GM12891 (cell line): ENCODE data around the gene BCR.

Experiments
- POLR2A ChIP-seq: IDR thresholded peaks from 2 replicates; pipeline ENCODE4 v1.6.1; 2011; ENCODE audit warnings: low read depth, low read length, control low read depth
- POLR2AphosphoS5 ChIP-seq: IDR thresholded peaks from 2 replicates; pipeline ENCODE4 v1.6.1; 2011; ENCODE audit warnings: low read depth, low read length, control low read depth
- SPI1 ChIP-seq: IDR thresholded peaks from 2 replicates; pipeline ENCODE4 v1.6.1; 2011; ENCODE audit warnings: low read depth, low read length, control low read depth
- TAF1 ChIP-seq: IDR thresholded peaks from 2 replicates; pipeline ENCODE4 v1.6.1; 2011; ENCODE audit warnings: low read depth, low read length, control low read depth

DNA sequence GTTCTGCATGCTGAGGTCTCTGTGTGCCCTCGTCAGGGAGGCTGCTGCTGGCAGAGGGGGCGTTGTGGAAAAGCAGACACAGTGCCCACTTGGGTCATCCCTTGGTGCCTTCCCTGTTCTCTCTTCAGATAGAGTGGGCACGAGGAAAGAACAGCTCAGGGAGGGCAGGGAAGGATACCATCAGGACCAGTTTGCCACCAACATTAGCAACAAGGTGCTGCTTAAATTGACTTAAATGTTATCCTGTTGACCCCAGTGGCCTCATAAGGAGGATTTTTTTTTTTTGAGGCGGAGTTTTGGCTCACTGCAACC is 91.2 kb downstream of the BCR start:
- no peak for TF ChIP-seq POLR2A
- no peak for TF ChIP-seq POLR2AphosphoS5
- no peak for TF ChIP-seq TAF1
- TF ChIP-seq SPI1: no peak
